H9 (cell line): ENCODE data around the gene PTP4A2. TPM values are rescaled to one million over a fixed set of nuclear protein-coding genes. Genes with fewer than 3 reads are reported as not detected.

Experiments
- DNase-seq: peaks from one replicate; pipeline ENCODE4 v3.0.0-alpha.2; 2017
- H2AFZ ChIP-seq: one replicate; pipeline ENCODE4 v1.6.1; 2013; ENCODE audit warnings: mild to moderate bottlenecking, low read length, control low read depth, moderate library complexity
- H2AK5ac ChIP-seq: 2 replicates; pipeline ENCODE4 v1.6.1; 2013; ENCODE audit warnings: low read length, control low read depth, mixed read lengths; ENCODE audit not compliant: insufficient read length
- H2BK120ac ChIP-seq: one replicate; pipeline ENCODE4 v1.6.1; 2013; ENCODE audit warnings: low read depth, mild to moderate bottlenecking, low read length, control low read depth, inconsistent platforms; ENCODE audit not compliant: poor library complexity, severe bottlenecking
- H2BK12ac ChIP-seq: 2 replicates; pipeline ENCODE4 v1.6.1; 2013; ENCODE audit warnings: low read length, control low read depth, mixed read lengths, low read depth; ENCODE audit not compliant: insufficient read length
- H2BK15ac ChIP-seq: 2 replicates; pipeline ENCODE4 v1.6.1; 2013; ENCODE audit warnings: low read depth, low read length, control low read depth
- H2BK20ac ChIP-seq: one replicate; pipeline ENCODE4 v1.6.1; 2013; ENCODE audit warnings: low read depth, mild to moderate bottlenecking, low read length, control low read depth, inconsistent platforms; ENCODE audit not compliant: poor library complexity, severe bottlenecking
- H2BK5ac ChIP-seq: 2 replicates; pipeline ENCODE4 v1.6.1; 2013; ENCODE audit warnings: low read length, control low read depth, mixed read lengths; ENCODE audit not compliant: insufficient read length
- H3K14ac ChIP-seq: 2 replicates; pipeline ENCODE4 v1.6.1; 2013; ENCODE audit warnings: low read length, control low read depth; ENCODE audit not compliant: insufficient read depth
- H3K18ac ChIP-seq: 2 replicates; pipeline ENCODE4 v1.6.1; 2013; ENCODE audit warnings: low read depth, mild to moderate bottlenecking, mixed read lengths, low read length, control low read depth; ENCODE audit not compliant: insufficient read length
- H3K23ac ChIP-seq: 2 replicates; pipeline ENCODE4 v1.6.1; 2013; ENCODE audit warnings: low read length, control low read depth, mixed read lengths, low read depth; ENCODE audit not compliant: insufficient read length
- H3K23me2 ChIP-seq: 2 replicates; pipeline ENCODE4 v1.6.1; 2013; ENCODE audit warnings: low read depth, mild to moderate bottlenecking, mixed read lengths, low read length, control low read depth; ENCODE audit not compliant: insufficient read length, poor library complexity, severe bottlenecking
- H3K27ac ChIP-seq: 2 replicates; pipeline ENCODE4 v1.5.1; 2013; ENCODE audit warnings: low read length, control low read depth, mixed read lengths, low read depth; ENCODE audit not compliant: insufficient read length
- H3K27me3 ChIP-seq: 2 replicates; pipeline ENCODE4 v1.6.1; 2013; ENCODE audit warnings: low read length, control low read depth, inconsistent platforms; ENCODE audit not compliant: insufficient read depth
- H3K4ac ChIP-seq: 2 replicates; pipeline ENCODE4 v1.6.1; 2013; ENCODE audit warnings: low read depth, mild to moderate bottlenecking, control low read depth, inconsistent platforms, low read length, moderate library complexity
- H3K4me1 ChIP-seq: 2 replicates; pipeline ENCODE4 v1.6.1; 2013; ENCODE audit warnings: low read length, control low read depth, inconsistent platforms; ENCODE audit not compliant: insufficient read depth
- H3K4me2 ChIP-seq: 2 replicates; pipeline ENCODE4 v1.6.1; 2013; ENCODE audit warnings: low read length, control low read depth, mixed read lengths; ENCODE audit not compliant: insufficient read length, insufficient read depth
- H3K56ac ChIP-seq: 2 replicates; pipeline ENCODE4 v1.6.1; 2013; ENCODE audit warnings: low read depth, mild to moderate bottlenecking, mixed read lengths, low read length, control low read depth; ENCODE audit not compliant: insufficient read length
- H3K79me1 ChIP-seq: 2 replicates; pipeline ENCODE4 v1.6.1; 2013; ENCODE audit warnings: low read depth, mild to moderate bottlenecking, moderate library complexity, low read length, control low read depth, inconsistent platforms; ENCODE audit not compliant: insufficient read depth, poor library complexity, severe bottlenecking
- H3K79me2 ChIP-seq: 2 replicates; pipeline ENCODE4 v1.6.1; 2013; ENCODE audit warnings: low read length, control low read depth, inconsistent platforms; ENCODE audit not compliant: insufficient read depth
- H3K9ac ChIP-seq: 2 replicates; pipeline ENCODE4 v1.6.1; 2013; ENCODE audit warnings: low read length, control low read depth, mixed read lengths; ENCODE audit not compliant: insufficient read length; ENCODE audit errors: extremely low read depth
- H3K9me3 ChIP-seq: one replicate; pipeline ENCODE4 v1.6.1; 2013; ENCODE audit warnings: low read depth, low read length, inconsistent platforms; ENCODE audit not compliant: control insufficient read depth
- H3T11ph ChIP-seq: one replicate; pipeline ENCODE4 v1.6.1; 2013; ENCODE audit warnings: mild to moderate bottlenecking, low read length, control low read depth, inconsistent platforms
- H4K20me1 ChIP-seq: one replicate; pipeline ENCODE4 v1.6.1; 2013; ENCODE audit not compliant: control insufficient read depth, insufficient read length, insufficient read depth
- H4K5ac ChIP-seq: 2 replicates; pipeline ENCODE4 v1.6.1; 2013; ENCODE audit warnings: low read depth, mild to moderate bottlenecking, mixed read lengths, low read length, control low read depth; ENCODE audit not compliant: insufficient read length
- H4K8ac ChIP-seq: replicated peaks from 2 replicates; pipeline ENCODE4 v1.6.1; 2013; ENCODE audit warnings: low read length, control low read depth, mixed read lengths, low read depth; ENCODE audit not compliant: insufficient read length
- H4K91ac ChIP-seq: 2 replicates; pipeline ENCODE4 v1.6.1; 2013; ENCODE audit warnings: low read depth, mild to moderate bottlenecking, moderate library complexity, mixed read lengths, low read length, control low read depth; ENCODE audit not compliant: insufficient read length
- H3K27ac Mint-ChIP-seq, 3 experiments: 2 replicates in 2 of 3; 3 replicates in 1 of 3; pipeline ENCODE4 v1.8.0; 2020 to 2021; ENCODE audit warnings: mixed read lengths in 3 of 3, mild to moderate bottlenecking in 1 of 3, moderate library complexity in 1 of 3
- H3K27me3 Mint-ChIP-seq: 2 replicates; pipeline ENCODE4 v1.8.0; 2021; ENCODE audit warnings: low read depth, mild to moderate bottlenecking, moderate library complexity, mixed read lengths
- H3K36me3 Mint-ChIP-seq, 3 experiments: 2 replicates in 2 of 3; 3 replicates in 1 of 3; pipeline ENCODE4 v1.8.0; 2020 to 2021; ENCODE audit warnings: low read depth in 3 of 3, mixed read lengths in 3 of 3; ENCODE audit not compliant: insufficient read depth in 1 of 3
- H3K4me1 Mint-ChIP-seq, 2 experiments: 2 replicates each; pipeline ENCODE4 v1.8.0; 2020; ENCODE audit warnings: mixed read lengths in 2 of 2
- H3K4me3 Mint-ChIP-seq, 2 experiments: 2 replicates in 1 of 2; 3 replicates in 1 of 2; pipeline ENCODE4 v1.8.0; 2020 to 2021; ENCODE audit warnings: mild to moderate bottlenecking in 2 of 2, mixed read lengths in 2 of 2, moderate library complexity in 1 of 2
- H3K9me3 Mint-ChIP-seq, 2 experiments: 2 replicates in 1 of 2; 3 replicates in 1 of 2; pipeline ENCODE4 v1.8.0; 2020; ENCODE audit warnings: mild to moderate bottlenecking in 2 of 2, mixed read lengths in 2 of 2, moderate library complexity in 1 of 2
- CTCF ChIP-seq: fragments of 200-600 bp; sonication (generic); conservative IDR thresholded peaks from 3 replicates; pipeline ENCODE4 v1.8.0; 2021; ENCODE audit warnings: antibody characterized with exemption, mild to moderate bottlenecking
- WGBS: extraction: QIAGEN DNeasy Blood & Tissue Kit; methylation state at CpG from one replicate; pipeline ENCODE4 v1.1.7; 2013; ENCODE audit warnings: missing lambda C conversion rate, low lambda C conversion rate, mixed read lengths; ENCODE audit not compliant: insufficient read length; ENCODE audit errors: extremely low coverage; 5-methylcytosine and 5-hydroxymethylcytosine counted together
- total RNA-seq: library from RNA; stranded (reverse); gene quantifications from 2 replicates; pipeline ENCODE4 v1.2.1, GENCODE V29; 2021

Gene PTP4A2
- total RNA-seq, 1 experiment from 2014 or later = 192 TPM

DNA sequence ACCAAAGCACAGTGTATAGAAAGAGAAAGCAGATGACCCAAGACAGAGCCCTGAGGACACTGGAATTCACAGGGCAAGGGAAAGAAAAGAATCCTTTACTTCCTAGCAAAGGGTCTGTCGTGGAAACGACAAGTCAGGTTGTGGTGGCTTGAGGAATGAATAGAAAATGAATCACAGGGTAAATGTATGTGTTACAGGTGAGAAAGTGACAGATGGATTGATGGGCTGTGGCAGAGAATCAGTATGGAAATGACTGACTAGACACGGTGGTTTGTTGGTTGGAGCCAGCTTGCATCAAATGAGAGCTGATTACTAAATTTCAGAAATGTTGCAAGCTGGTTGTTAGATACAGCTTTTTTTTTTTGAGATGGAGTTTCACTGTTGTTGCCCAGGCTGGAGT is 46.9 kb downstream of the PTP4A2 start:
- Histone ChIP-seq H3K23me2 (no peaks in the 10 kb centered on the region), H3K23ac (no peak overlapping the region), H3K4me1 (no peaks in the 10 kb centered on the region), H4K8ac (no peak overlapping the region), H3K9me3 (no peaks in the 10 kb centered on the region), H4K91ac (no peak overlapping the region), H3K4me2 (no peak overlapping the region), H2AFZ (no peak overlapping the region), H2BK20ac (no peak overlapping the region), H3K79me1 (no peaks in the 10 kb centered on the region), H3K9ac (no peak overlapping the region), H2BK5ac (no peak overlapping the region), H3K27ac (no peak overlapping the region), H3K56ac (no peak overlapping the region), H2BK15ac (no peak overlapping the region), H2AK5ac (no peak overlapping the region), H4K5ac (no peak overlapping the region), H2BK12ac (no peak overlapping the region), H3K18ac (no peak overlapping the region), H2BK120ac (no peak overlapping the region), H3K14ac (no peak overlapping the region), H3K4ac (no peak overlapping the region), H4K20me1 (no peaks in the 10 kb centered on the region), H3K27me3 (no peaks in the 10 kb centered on the region), H3K79me2 (no peaks in the 10 kb centered on the region), H3T11ph (no peak overlapping the region)
- peaks cover 3% of the 10 kb centered on the region; the same call in 1 of the 2 replicates for H3K27me3 Mint-ChIP-seq
- no peak overlapping the region for H3K4me3 Mint-ChIP-seq
- H3K27ac Mint-ChIP-seq = no peak overlapping the region
- H3K36me3 Mint-ChIP-seq = no peaks in the 10 kb centered on the region
- TF ChIP-seq CTCF = no peak
- H3K9me3 Mint-ChIP-seq = no peaks in the 10 kb centered on the region
- no peak for DNase-seq
- H3K4me1 Mint-ChIP-seq = peaks cover 3 to 5% of the 10 kb centered on the region in 2 experiments; a peak in 3 of 4 replicates
- WGBS = no CpG with 5 or more reads among the region's 3 CpGs
